Fibroblast of lung (primary cell): ENCODE results near the gene ANKRD28. TPM values are rescaled to one million over a fixed set of nuclear protein-coding genes. Genes with fewer than 3 reads are reported as not detected.

ENCODE experiments used
- DNase-seq, 2 donors: peaks; one replicate each; pipeline versions ENCODE4 v3.0.0 to v3.0.0-alpha.2; 2010; ENCODE audit warnings: low read depth in 2 of 2
- H2AFZ ChIP-seq: 2 replicates; pipeline ENCODE4 v1.5.1; 2012; ENCODE audit warnings: low read length, control low read depth, inconsistent platforms
- H3K27ac ChIP-seq: 2 replicates; pipeline ENCODE4 v1.5.1; 2011; ENCODE audit warnings: low read length, control low read depth; ENCODE audit not compliant: insufficient read depth
- H3K27me3 ChIP-seq: 2 replicates; pipeline ENCODE4 v1.5.1; 2011; ENCODE audit warnings: mild to moderate bottlenecking, low read length; ENCODE audit not compliant: control insufficient read depth, insufficient read depth
- H3K36me3 ChIP-seq: 2 replicates; pipeline ENCODE4 v1.5.1; 2011; ENCODE audit warnings: low read length; ENCODE audit not compliant: control insufficient read depth, insufficient read depth
- H3K4me1 ChIP-seq: 2 replicates; pipeline ENCODE4 v1.5.1; 2011; ENCODE audit warnings: low read length; ENCODE audit not compliant: control insufficient read depth, insufficient read depth; ENCODE audit errors: extremely low read depth
- H3K4me2 ChIP-seq: 2 replicates; pipeline ENCODE4 v1.5.1; 2011; ENCODE audit warnings: low read length, control low read depth; ENCODE audit not compliant: insufficient read depth; ENCODE audit errors: extremely low read depth
- H3K4me3 ChIP-seq, 4 experiments: fragments of 200-600 bp in 1 of 4; sonication (generic) in 1 of 4; replicated peaks in 1 of 4; 2 replicates each; pipeline ENCODE4 v1.5.1; 2011 to 2016; ENCODE audit warnings: low read length in 4 of 4, low read depth in 3 of 4, mild to moderate bottlenecking in 3 of 4, control low read depth in 2 of 4, inconsistent platforms in 1 of 4, mixed read lengths in 1 of 4; ENCODE audit not compliant: insufficient read depth in 1 of 4; ENCODE audit errors: control extremely low read depth in 1 of 4
- H3K79me2 ChIP-seq: 2 replicates; pipeline ENCODE4 v1.5.1; 2012; ENCODE audit warnings: mild to moderate bottlenecking, low read length, inconsistent platforms; ENCODE audit not compliant: control insufficient read depth, insufficient read depth
- H3K9ac ChIP-seq: 2 replicates; pipeline ENCODE4 v1.5.1; 2011; ENCODE audit warnings: mild to moderate bottlenecking, low read length, control low read depth; ENCODE audit not compliant: insufficient read depth
- H3K9me3 ChIP-seq: 2 replicates; pipeline ENCODE4 v1.5.1; 2012; ENCODE audit warnings: low read depth, low read length; ENCODE audit not compliant: control insufficient read depth, insufficient read depth
- H4K20me1 ChIP-seq: 2 replicates; pipeline ENCODE4 v1.5.1; 2011; ENCODE audit warnings: low read length; ENCODE audit not compliant: control insufficient read depth, insufficient read depth; ENCODE audit errors: extremely low read depth
- CTCF ChIP-seq, 2 donors: IDR thresholded peaks in 1 of 2; conservative IDR thresholded peaks in 1 of 2; 1 replicate in 1 of 2; 2 replicates in 1 of 2; pipeline ENCODE4 v1.5.1; 2011 to 2012; ENCODE audit warnings: low read length in 2 of 2, control low read depth in 1 of 2, inconsistent platforms in 1 of 2, low read depth in 1 of 2, mild to moderate bottlenecking in 1 of 2
- EZH2 ChIP-seq: IDR thresholded peaks from 2 replicates; pipeline ENCODE4 v1.5.1; 2012; ENCODE audit warnings: low read length, control low read depth, mild to moderate bottlenecking; ENCODE audit errors: missing control alignments
- polyA plus RNA-seq, 2 donors: library from polyadenylated mRNA; depleted of rRNA in 1 of 2; stranded (reverse) in 1 of 2; unstranded in 1 of 2; fragments of >200 nt; gene quantifications; 2 replicates each; pipeline ENCODE4 v1.2.1, GENCODE V29; 2011 to 2012; ENCODE audit warnings: missing spikeins in 1 of 2
- total RNA-seq: library from RNA; depleted of rRNA; stranded (reverse); fragments of >200 nt; gene quantifications from 2 replicates; pipeline ENCODE4 v1.2.1, GENCODE V29; 2014

Gene ANKRD28
- total and polyA plus RNA-seq, 2 donors (not counting 1 experiment from before 2014, with no cell fraction given), result 82.3 to 222 TPM

- H3K79me2 ChIP-seq, result no peaks in the 10 kb centered on the region
Measured at GRCh38 chr3:15823092-15823491, 25.3 kb upstream of the ANKRD28 start.

GRCh38 chr3:15822281-15822680 lies 24.5 kb upstream of the ANKRD28 start:
- H3K79me2 ChIP-seq, result peaks cover under 1% of the 10 kb centered on the region
- no peaks in the 10 kb centered on the region for H3K9me3 ChIP-seq
- no peaks in the 10 kb centered on the region for H3K27me3 ChIP-seq
- no peak overlapping the region for H2AFZ ChIP-seq
- no peak overlapping the region for H3K9ac ChIP-seq
- H4K20me1 ChIP-seq, result no peaks in the 10 kb centered on the region
- no peak overlapping the region for H3K27ac ChIP-seq
- no peak for TF ChIP-seq EZH2
- TF ChIP-seq CTCF (conservative IDR thresholded peaks at IDR 0.05 in 1 of 2, IDR thresholded peaks at IDR 0.05 in 1 of 2; ENCODE audit: low read depth in 1 of 2, low read length in 2 of 2), result no peak
- H3K4me2 ChIP-seq, result no peak overlapping the region
- H3K36me3 ChIP-seq, result no peaks in the 10 kb centered on the region
- H3K4me1 ChIP-seq, result no peaks in the 10 kb centered on the region
- DNase-seq, result no peak
- H3K4me3 ChIP-seq, result no peak overlapping the region

More at GRCh38 chr3:15823092-15823491, 25.3 kb upstream of the ANKRD28 start:
- no peak overlapping the region for H3K27ac ChIP-seq
- TF ChIP-seq CTCF (conservative IDR thresholded peaks at IDR 0.05 in 1 of 2, IDR thresholded peaks at IDR 0.05 in 1 of 2; ENCODE audit: low read depth in 1 of 2, low read length in 2 of 2), result no peak
- TF ChIP-seq EZH2, result no peak
- H4K20me1 ChIP-seq, result no peaks in the 10 kb centered on the region
- no peak overlapping the region for H2AFZ ChIP-seq
- no peak overlapping the region for H3K4me2 ChIP-seq
- no peak for DNase-seq
- no peaks in the 10 kb centered on the region for H3K9me3 ChIP-seq
- H3K36me3 ChIP-seq, result no peaks in the 10 kb centered on the region
- no peaks in the 10 kb centered on the region for H3K4me1 ChIP-seq
- no peaks in the 10 kb centered on the region for H3K27me3 ChIP-seq
- H3K4me3 ChIP-seq, result no peak overlapping the region
- H3K9ac ChIP-seq, result no peak overlapping the region

- Histone ChIP-seq H3K27me3 (no peaks in the 10 kb centered on the region), H3K36me3 (no peaks in the 10 kb centered on the region), H3K4me2 (no peak overlapping the region), H3K9me3 (no peaks in the 10 kb centered on the region), H2AFZ (no peak overlapping the region), H3K9ac (no peak overlapping the region), H3K79me2 (peaks cover 1% of the 10 kb centered on the region), H3K4me3 (no peak overlapping the region), H3K4me1 (peaks cover 2% of the 10 kb centered on the region), H4K20me1 (no peaks in the 10 kb centered on the region), H3K27ac (no peak overlapping the region)
- DNase-seq, result peak in 1 of 2 donors; percentile 23
- TF ChIP-seq EZH2 (no peak), CTCF (conservative IDR thresholded peaks at IDR 0.05 in 1 of 2, IDR thresholded peaks at IDR 0.05 in 1 of 2; ENCODE audit: low read depth in 1 of 2, low read length in 2 of 2) (no peak)
Measured at GRCh38 chr3:15820911-15821310, 23.1 kb upstream of the ANKRD28 start.
